Measurements from ENCODE around the gene CD44.

CD44 gene

DNA sequence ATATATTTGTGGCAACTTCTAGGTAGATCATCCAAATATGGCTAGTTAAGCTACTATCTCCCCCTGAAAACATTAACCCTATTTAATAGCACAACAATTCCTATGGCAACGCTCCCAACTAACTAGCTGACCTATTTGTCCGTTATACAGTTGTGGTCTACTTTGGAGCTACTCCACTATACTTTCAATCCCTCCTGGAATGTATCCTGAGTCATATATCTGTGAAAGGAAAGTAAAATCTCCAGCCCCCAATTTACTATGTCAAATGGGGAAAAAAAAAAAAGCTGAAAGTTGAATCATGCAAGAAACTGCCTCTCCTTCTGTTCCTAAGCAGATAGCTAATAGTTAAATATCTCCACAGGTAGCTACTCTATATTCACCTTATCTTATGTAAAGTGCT lies 128.5 kb downstream of the CD44 start:
- H3K27me3 ChIP-seq: no peaks in the 10 kb centered on the region
- H3K36me3 ChIP-seq: no peaks in the 10 kb centered on the region
- H3K4me1 ChIP-seq: no peaks in the 10 kb centered on the region
- H3K4me3 ChIP-seq (ENCODE audit: low read depth, low read length): no peak overlapping the region
- TF ChIP-seq, protein P1, sequence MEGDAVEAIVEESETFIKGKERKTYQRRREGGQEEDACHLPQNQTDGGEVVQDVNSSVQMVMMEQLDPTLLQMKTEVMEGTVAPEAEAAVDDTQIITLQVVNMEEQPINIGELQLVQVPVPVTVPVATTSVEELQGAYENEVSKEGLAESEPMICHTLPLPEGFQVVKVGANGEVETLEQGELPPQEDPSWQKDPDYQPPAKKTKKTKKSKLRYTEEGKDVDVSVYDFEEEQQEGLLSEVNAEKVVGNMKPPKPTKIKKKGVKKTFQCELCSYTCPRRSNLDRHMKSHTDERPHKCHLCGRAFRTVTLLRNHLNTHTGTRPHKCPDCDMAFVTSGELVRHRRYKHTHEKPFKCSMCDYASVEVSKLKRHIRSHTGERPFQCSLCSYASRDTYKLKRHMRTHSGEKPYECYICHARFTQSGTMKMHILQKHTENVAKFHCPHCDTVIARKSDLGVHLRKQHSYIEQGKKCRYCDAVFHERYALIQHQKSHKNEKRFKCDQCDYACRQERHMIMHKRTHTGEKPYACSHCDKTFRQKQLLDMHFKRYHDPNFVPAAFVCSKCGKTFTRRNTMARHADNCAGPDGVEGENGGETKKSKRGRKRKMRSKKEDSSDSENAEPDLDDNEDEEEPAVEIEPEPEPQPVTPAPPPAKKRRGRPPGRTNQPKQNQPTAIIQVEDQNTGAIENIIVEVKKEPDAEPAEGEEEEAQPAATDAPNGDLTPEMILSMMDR (IDR thresholded peaks at IDR 0.05; ENCODE audit: low read depth, low read length): no peak
- DNase-seq: no peak
- no peaks in the 10 kb centered on the region for H3K9me3 ChIP-seq

DNA sequence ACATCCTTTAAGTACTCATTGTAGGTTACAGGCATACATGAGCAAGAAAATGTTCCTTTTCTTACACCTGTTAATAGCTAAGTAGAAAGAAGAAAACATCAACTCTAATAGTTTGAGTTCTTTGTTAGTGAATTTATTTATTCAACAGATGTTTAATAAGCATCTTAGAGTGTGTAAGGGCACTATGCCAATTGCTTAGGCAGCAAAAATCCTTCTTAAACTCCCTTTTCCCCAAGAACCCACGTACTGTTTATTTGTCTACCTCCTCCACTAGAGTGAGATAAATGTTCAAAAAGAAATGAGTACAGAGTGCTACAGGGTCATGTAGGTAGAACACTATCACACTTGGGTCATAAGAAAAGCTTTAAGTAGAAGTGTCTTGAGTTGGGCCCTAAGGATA lies 131.4 kb downstream of the CD44 start:
- no peaks in the 10 kb centered on the region for H3K27me3 ChIP-seq
- no peaks in the 10 kb centered on the region for H3K9me3 ChIP-seq
- TF ChIP-seq, protein P1 (IDR thresholded peaks at IDR 0.05; ENCODE audit: low read depth, low read length): no peak
- no peaks in the 10 kb centered on the region for H3K36me3 ChIP-seq
- H3K4me1 ChIP-seq: no peaks in the 10 kb centered on the region
- no peak overlapping the region for H3K4me3 ChIP-seq (ENCODE audit: low read depth, low read length)
- no peak for DNase-seq

DNA sequence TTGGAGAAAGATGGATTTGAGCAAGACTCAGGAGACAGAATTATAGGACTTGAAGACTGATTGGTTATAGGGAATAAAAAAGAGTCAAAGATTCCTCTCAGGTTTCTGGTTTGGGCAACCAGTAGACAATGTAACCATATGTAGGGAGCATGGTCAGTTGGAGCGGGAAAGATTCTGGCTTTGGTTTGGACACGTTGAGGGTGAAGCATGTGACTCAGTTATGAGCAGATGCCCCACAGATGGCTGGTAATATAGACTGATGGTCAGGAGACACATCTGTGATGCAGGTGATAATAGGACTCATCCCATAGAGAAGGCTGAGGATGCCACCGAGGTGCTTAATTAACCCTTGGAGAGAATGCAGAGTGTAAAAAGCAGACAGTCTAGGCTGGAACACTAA lies 132.1 kb downstream of the CD44 start:
- Histone ChIP-seq H3K9me3 (no peaks in the 10 kb centered on the region), H3K4me1 (no peaks in the 10 kb centered on the region), H3K36me3 (no peaks in the 10 kb centered on the region), H3K27me3 (no peaks in the 10 kb centered on the region), H3K4me3 (ENCODE audit: low read depth, low read length) (no peak overlapping the region)
- TF ChIP-seq, protein P1 (IDR thresholded peaks at IDR 0.05; ENCODE audit: low read depth, low read length): no peak
- DNase-seq: no peak

DNA sequence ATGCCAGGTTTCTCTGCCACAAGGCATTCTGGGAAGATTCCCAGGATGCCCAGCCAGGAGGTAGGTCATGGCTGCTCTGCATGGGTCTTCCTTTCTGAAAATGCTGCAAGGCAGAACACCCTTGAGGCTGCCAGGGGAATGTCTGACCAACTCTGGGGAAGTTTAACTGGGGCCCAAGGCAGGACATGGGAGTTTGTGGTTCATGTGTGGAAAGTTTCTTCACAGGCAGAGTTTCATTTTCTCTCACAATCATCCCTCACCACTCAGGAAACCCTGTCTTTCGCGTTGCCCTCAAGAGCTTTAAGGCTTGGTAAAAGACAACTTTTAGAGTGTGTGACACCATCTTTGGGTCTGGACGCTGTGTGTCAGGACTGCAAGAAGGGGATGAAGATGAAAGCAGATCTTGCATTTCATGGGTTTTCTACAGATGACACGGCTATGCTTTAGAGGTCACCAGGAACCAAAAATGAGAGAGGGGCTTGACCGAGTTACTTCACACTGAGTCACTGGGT lies 133.5 kb downstream of the CD44 start:
- Histone ChIP-seq H3K27me3 (no peaks in the 10 kb centered on the region), H3K4me1 (no peaks in the 10 kb centered on the region), H3K36me3 (no peaks in the 10 kb centered on the region), H3K4me3 (ENCODE audit: low read depth, low read length) (no peak overlapping the region), H3K9me3 (no peaks in the 10 kb centered on the region)
- TF ChIP-seq, protein P1 (IDR thresholded peaks at IDR 0.05; ENCODE audit: low read depth, low read length): no peak
- no peak for DNase-seq

DNA sequence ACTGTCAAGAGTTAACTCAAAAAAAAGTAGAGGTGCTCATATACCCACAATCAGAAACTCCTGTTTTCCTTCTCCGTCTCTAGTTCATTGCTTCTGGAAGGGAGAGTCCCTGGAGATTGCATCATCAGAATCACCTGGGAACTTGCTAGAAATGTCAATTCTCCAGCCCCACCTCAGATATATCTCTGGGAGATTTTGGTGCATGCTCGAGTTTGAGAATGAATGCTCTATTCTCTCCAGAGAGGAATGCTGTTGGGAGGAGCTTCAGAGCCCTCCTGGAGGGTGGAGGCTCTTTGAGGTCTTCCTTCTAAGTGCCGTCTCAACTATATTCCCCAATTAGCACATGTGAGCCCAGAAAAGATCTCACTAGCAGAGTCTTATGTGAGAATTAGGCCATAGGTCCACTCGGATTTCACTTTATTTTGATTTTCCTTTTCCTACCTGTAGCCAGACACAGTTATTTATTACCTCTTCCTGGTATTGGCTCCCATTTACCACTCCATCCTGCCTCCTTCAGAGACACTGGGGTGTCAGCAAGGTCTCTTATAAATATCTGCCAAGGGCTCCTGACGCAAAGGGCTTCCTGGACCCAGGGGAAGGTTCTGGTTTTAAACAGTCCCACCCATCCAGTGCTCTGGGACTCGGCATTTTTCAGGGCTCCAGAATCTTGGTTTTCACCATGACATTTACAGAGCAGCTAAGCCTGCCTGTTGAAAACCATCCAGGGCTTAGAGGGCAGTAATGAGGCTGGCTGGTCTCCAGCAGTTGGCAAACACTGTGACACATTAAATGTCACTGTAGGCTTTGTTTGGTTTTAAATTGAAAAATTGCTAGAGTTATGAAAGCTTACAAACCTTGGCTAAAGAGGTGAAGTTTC lies 136.2 kb downstream of the CD44 start:
- Histone ChIP-seq H3K36me3 (no peaks in the 10 kb centered on the region), H3K27me3 (no peaks in the 10 kb centered on the region), H3K4me1 (no peaks in the 10 kb centered on the region), H3K4me3 (ENCODE audit: low read depth, low read length) (no peak overlapping the region), H3K9me3 (no peaks in the 10 kb centered on the region)
- no peak for DNase-seq
- TF ChIP-seq, protein P1 (IDR thresholded peaks at IDR 0.05; ENCODE audit: low read depth, low read length): no peak

DNA sequence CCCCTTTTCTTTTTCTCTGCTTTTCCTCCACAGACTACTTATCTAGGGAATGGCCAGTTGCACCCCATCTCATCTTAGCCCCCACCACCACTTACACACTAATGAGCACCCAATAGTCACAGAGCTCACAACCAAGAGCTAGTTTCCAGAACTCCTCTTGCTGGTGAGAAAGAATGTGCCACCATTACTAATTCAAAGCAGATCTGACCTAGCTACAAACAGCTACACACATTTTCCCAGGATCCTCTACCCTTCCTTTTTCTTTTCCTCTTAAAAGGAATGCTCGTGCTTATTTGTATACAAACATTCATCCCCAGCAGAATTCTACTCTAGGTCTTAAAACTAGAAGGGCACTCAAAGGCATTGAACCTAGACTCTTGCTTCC lies 136.8 kb downstream of the CD44 start:
- H3K27me3 ChIP-seq: no peaks in the 10 kb centered on the region
- H3K4me3 ChIP-seq (ENCODE audit: low read depth, low read length): no peak overlapping the region
- H3K36me3 ChIP-seq: no peaks in the 10 kb centered on the region
- DNase-seq: no peak
- no peaks in the 10 kb centered on the region for H3K4me1 ChIP-seq
- TF ChIP-seq, protein P1 (IDR thresholded peaks at IDR 0.05; ENCODE audit: low read depth, low read length): no peak
- H3K9me3 ChIP-seq: no peaks in the 10 kb centered on the region
